SK-N-SH treated with all-trans-retinoic acid at 6 μM for 48 hours (cell line): ENCODE data around the gene CEBPA.

Experiments
- ATAC-seq: fragments of 200-7000 bp; cut with Tn5 transposase; 3 replicates; pipeline ENCODE4 v1.9.1; 2020; ENCODE audit warnings: mild to moderate bottlenecking, moderate library complexity
- BACH2 ChIP-seq: fragments of 250-450 bp; sonication (Bioruptor Pico); IDR thresholded peaks from 2 replicates; pipeline ENCODE4 v1.9.0; 2021; ENCODE audit warnings: mild to moderate bottlenecking, borderline replicate concordance
- CREB5 ChIP-seq: fragments of 250-450 bp; sonication (Bioruptor Pico); IDR thresholded peaks from 2 replicates; pipeline ENCODE4 v1.5.1; 2020; ENCODE audit warnings: low read depth, mild to moderate bottlenecking, moderate library complexity
- CSDC2 ChIP-seq: fragments of 250-450 bp; sonication (Bioruptor Pico); IDR thresholded peaks from 2 replicates; pipeline ENCODE4 v1.5.0; 2020; ENCODE audit warnings: mild to moderate bottlenecking, moderate library complexity
- ESRRG ChIP-seq: fragments of 250-450 bp; sonication (Bioruptor Pico); IDR thresholded peaks from 2 replicates; pipeline ENCODE4 v1.6.1; 2021; ENCODE audit warnings: mild to moderate bottlenecking
- OSR1 ChIP-seq: fragments of 250-450 bp; sonication (Bioruptor Pico); IDR thresholded peaks from 2 replicates; pipeline ENCODE4 v1.8.0; 2022; ENCODE audit warnings: moderate library complexity, mild to moderate bottlenecking, inconsistent platforms
- PATZ1 ChIP-seq: fragments of 250-450 bp; sonication (Bioruptor Pico); IDR thresholded peaks from 2 replicates; pipeline ENCODE4 v1.8.0; 2020; ENCODE audit warnings: mild to moderate bottlenecking, moderate library complexity, borderline replicate concordance
- POU6F1 ChIP-seq: fragments of 250-450 bp; sonication (Bioruptor Pico); IDR thresholded peaks from 2 replicates; pipeline ENCODE4 v1.8.0; 2021; ENCODE audit warnings: low read depth, mild to moderate bottlenecking, moderate library complexity, borderline replicate concordance
- PPARA ChIP-seq: fragments of 250-450 bp; sonication (Bioruptor Pico); IDR thresholded peaks from 2 replicates; pipeline ENCODE4 v1.5.0; 2020; ENCODE audit warnings: mild to moderate bottlenecking, borderline replicate concordance
- RARB ChIP-seq: fragments of 250-450 bp; sonication (Bioruptor Pico); IDR thresholded peaks from 2 replicates; pipeline ENCODE4 v1.8.0; 2021; ENCODE audit warnings: mild to moderate bottlenecking, moderate library complexity
- SNAI2 ChIP-seq: fragments of 250-450 bp; sonication (Bioruptor Pico); IDR thresholded peaks from 2 replicates; pipeline ENCODE4 v1.5.0; 2020; ENCODE audit warnings: mild to moderate bottlenecking, moderate library complexity
- TOX ChIP-seq: fragments of 250-450 bp; sonication (Bioruptor Pico); IDR thresholded peaks from 2 replicates; pipeline ENCODE4 v1.8.0; 2021; ENCODE audit warnings: mild to moderate bottlenecking, moderate library complexity, borderline replicate concordance
- TSHZ2 ChIP-seq: fragments of 250-450 bp; sonication (Bioruptor Pico); IDR thresholded peaks from 2 replicates; pipeline ENCODE4 v1.5.0; 2020; ENCODE audit warnings: mild to moderate bottlenecking, moderate library complexity
- ZC3H10 ChIP-seq: fragments of 250-450 bp; sonication (Bioruptor Pico); IDR thresholded peaks from 2 replicates; pipeline ENCODE4 v1.5.1; 2021; ENCODE audit warnings: mild to moderate bottlenecking, moderate library complexity
- ZNF565 ChIP-seq: fragments of 450-650 bp; formaldehyde crosslinking; conservative IDR thresholded peaks from 2 replicates; pipeline ENCODE4 v1.5.0; 2020; ENCODE audit warnings: low read depth, mild to moderate bottlenecking, moderate library complexity
- ZNF8 ChIP-seq: fragments of 450-650 bp; formaldehyde crosslinking; IDR thresholded peaks from 2 replicates; pipeline ENCODE4 v1.5.0; 2020; ENCODE audit warnings: mild to moderate bottlenecking, moderate library complexity

Gene CEBPA

GRCh38 chr19:33302175-33302973, at the start of gene CEBPA:
Gene CEBPA, minus strand, starts transcription at chr19:33302534. Its CDS starts 120 bp downstream, at chr19:33302414.
- TF ChIP-seq RARB, result no peak
- ATAC-seq, result peak; percentile 86

- TF ChIP-seq POU6F1 (CRISPR knock-in tag), result no peak
- no peak for ATAC-seq
These were observed 48.4 kb upstream of the CEBPA start for GRCh38 chr19:33350538-33351309.

- TF ChIP-seq PPARA, result no peak
- no peak for ATAC-seq
These were observed 47.3 kb upstream of the CEBPA start for GRCh38 chr19:33349319-33350289.

GRCh38 chr19:33348301-33349010, 46.1 kb upstream of the CEBPA start:
- ATAC-seq, result peak; percentile 40; the same call in 2 of the 3 replicates

More at GRCh38 chr19:33348301-33349010, 46.1 kb upstream of the CEBPA start:
- TF ChIP-seq SNAI2 (CRISPR knock-in tag) (no peak), TSHZ2 (no peak), CSDC2 (no peak), PATZ1 (CRISPR knock-in tag) (no peak), PPARA (no peak), ZC3H10 (CRISPR knock-in tag) (no peak), TOX (CRISPR knock-in tag) (no peak), ESRRG (CRISPR knock-in tag) (no peak), ZNF565 (CRISPR knock-in tag) (no peak), ZNF8 (CRISPR knock-in tag) (no peak), OSR1 (CRISPR knock-in tag) (no peak), CREB5 (CRISPR knock-in tag) (no peak), BACH2 (CRISPR knock-in tag) (no peak)
